Gastrocnemius medialis (tissue), 4 donors: ENCODE results near the gene COLEC12.

Source experiments
- POLR2A ChIP-seq, 2 donors: fragments of 450-650 bp; IDR thresholded peaks; one replicate each; pipeline ENCODE4 v1.6.1; 2017; ENCODE audit warnings: antibody characterized with exemption in 2 of 2, mild to moderate bottlenecking in 2 of 2, moderate library complexity in 2 of 2
- TF ChIP-seq, protein P1 (sequence below), 5 experiments: fragments of 450-650 bp in 3 of 5; fragments of 200-600 bp in 2 of 5; sonication (generic) in 2 of 5; IDR thresholded peaks in 4 of 5; conservative IDR thresholded peaks in 1 of 5; 1 replicate in 4 of 5; 2 replicates in 1 of 5; pipeline ENCODE4 v1.5.1; 2016 to 2019; ENCODE audit warnings: antibody characterized with exemption in 5 of 5, mild to moderate bottlenecking in 3 of 5, moderate library complexity in 3 of 5

- TF ChIP-seq, protein P1, sequence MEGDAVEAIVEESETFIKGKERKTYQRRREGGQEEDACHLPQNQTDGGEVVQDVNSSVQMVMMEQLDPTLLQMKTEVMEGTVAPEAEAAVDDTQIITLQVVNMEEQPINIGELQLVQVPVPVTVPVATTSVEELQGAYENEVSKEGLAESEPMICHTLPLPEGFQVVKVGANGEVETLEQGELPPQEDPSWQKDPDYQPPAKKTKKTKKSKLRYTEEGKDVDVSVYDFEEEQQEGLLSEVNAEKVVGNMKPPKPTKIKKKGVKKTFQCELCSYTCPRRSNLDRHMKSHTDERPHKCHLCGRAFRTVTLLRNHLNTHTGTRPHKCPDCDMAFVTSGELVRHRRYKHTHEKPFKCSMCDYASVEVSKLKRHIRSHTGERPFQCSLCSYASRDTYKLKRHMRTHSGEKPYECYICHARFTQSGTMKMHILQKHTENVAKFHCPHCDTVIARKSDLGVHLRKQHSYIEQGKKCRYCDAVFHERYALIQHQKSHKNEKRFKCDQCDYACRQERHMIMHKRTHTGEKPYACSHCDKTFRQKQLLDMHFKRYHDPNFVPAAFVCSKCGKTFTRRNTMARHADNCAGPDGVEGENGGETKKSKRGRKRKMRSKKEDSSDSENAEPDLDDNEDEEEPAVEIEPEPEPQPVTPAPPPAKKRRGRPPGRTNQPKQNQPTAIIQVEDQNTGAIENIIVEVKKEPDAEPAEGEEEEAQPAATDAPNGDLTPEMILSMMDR (IDR thresholded peaks at IDR 0.05 in 4 of 5, conservative IDR thresholded peaks at IDR 0.05 in 1 of 5): no peak
- TF ChIP-seq POLR2A (IDR thresholded peaks at IDR 0.05): no peak
Observed at GRCh38 chr18:438571-438970, 61.9 kb downstream of the COLEC12 start.
